Naive thymus-derived CD4-positive, alpha-beta T cell (primary cell): ENCODE results near the gene BARX2. TPM values are rescaled to one million over a fixed set of nuclear protein-coding genes. Genes with fewer than 3 reads are reported as not detected.

Experiments
- ATAC-seq: fragments of 150-1000 bp; cut with Tn5 transposase; 2 replicates; pipeline ENCODE4 v1.10.0; 2021; ENCODE audit warnings: mild to moderate bottlenecking, moderate library complexity
- CTCF ChIA-PET: fragments of 350-600 bp; sonication (Branson Sonifier 250); formaldehyde crosslinking; loops from one replicate; lab custom pipeline; 2021; ENCODE audit warnings: antibody characterized with exemption; lab: Charles Lee
- POLR2A ChIA-PET: fragments of 350-600 bp; sonication (Branson Sonifier 250); formaldehyde crosslinking; loops from one replicate; lab custom pipeline; 2021; ENCODE audit warnings: antibody characterized with exemption, inconsistent platforms; lab: Charles Lee
- DNase-seq, 9 donors: peaks; one replicate each; pipeline versions ENCODE4 v3.0.0 to v3.0.0-alpha.2; 2020 to 2022; ENCODE audit warnings: mixed read lengths in 1 of 9
- H3K27ac ChIP-seq: one replicate; pipeline ENCODE4 v1.7.0; 2013; ENCODE audit warnings: mild to moderate bottlenecking, low read depth, low read length, moderate library complexity
- H3K27me3 ChIP-seq, 2 donors: one replicate each; pipeline ENCODE4 v1.7.0; 2013; ENCODE audit warnings: low read length in 2 of 2, mild to moderate bottlenecking in 2 of 2, moderate library complexity in 2 of 2; ENCODE audit not compliant: control insufficient read depth in 2 of 2, insufficient read depth in 2 of 2
- H3K36me3 ChIP-seq, 3 experiments: 1 replicate in 2 of 3; 2 replicates in 1 of 3; pipeline ENCODE4 v1.7.0; 2013; ENCODE audit warnings: low read length in 3 of 3, mild to moderate bottlenecking in 3 of 3, moderate library complexity in 1 of 3; ENCODE audit not compliant: insufficient read depth in 3 of 3, control insufficient read depth in 2 of 3
- H3K4me1 ChIP-seq, 2 donors: one replicate each; pipeline ENCODE4 v1.7.0; 2013; ENCODE audit warnings: low read length in 2 of 2, mild to moderate bottlenecking in 2 of 2, moderate library complexity in 1 of 2; ENCODE audit not compliant: control insufficient read depth in 2 of 2, insufficient read depth in 2 of 2
- H3K4me3 ChIP-seq: 2 replicates; pipeline ENCODE4 v1.7.0; 2013; ENCODE audit warnings: mild to moderate bottlenecking, low read length
- H3K9me3 ChIP-seq, 3 experiments: 1 replicate in 2 of 3; 2 replicates in 1 of 3; pipeline ENCODE4 v1.7.0; 2013; ENCODE audit warnings: low read length in 3 of 3; ENCODE audit not compliant: control insufficient read depth in 2 of 3
- H3K27ac Mint-ChIP-seq, 9 donors: one replicate each; pipeline ENCODE4 v1.8.0; 2020 to 2022; ENCODE audit warnings: mixed read lengths in 9 of 9, mild to moderate bottlenecking in 8 of 9, moderate library complexity in 5 of 9, inconsistent platforms in 2 of 9
- H3K27me3 Mint-ChIP-seq, 5 donors: one replicate each; pipeline ENCODE4 v1.8.0; 2021 to 2022; ENCODE audit warnings: mixed read lengths in 5 of 5, mild to moderate bottlenecking in 1 of 5
- H3K36me3 Mint-ChIP-seq, 5 donors: one replicate each; pipeline ENCODE4 v1.8.0; 2020 to 2022; ENCODE audit warnings: mixed read lengths in 5 of 5, mild to moderate bottlenecking in 3 of 5, inconsistent platforms in 1 of 5
- H3K4me1 Mint-ChIP-seq, 7 donors: one replicate each; pipeline ENCODE4 v1.8.0; 2020 to 2022; ENCODE audit warnings: mixed read lengths in 7 of 7, mild to moderate bottlenecking in 3 of 7, inconsistent platforms in 1 of 7
- H3K4me3 Mint-ChIP-seq, 10 donors: one replicate each; pipeline ENCODE4 v1.8.0; 2020 to 2022; ENCODE audit warnings: mild to moderate bottlenecking in 10 of 10, mixed read lengths in 10 of 10, moderate library complexity in 6 of 10, inconsistent platforms in 2 of 10
- H3K9me3 Mint-ChIP-seq, 11 donors: one replicate each; pipeline ENCODE4 v1.8.0; 2020 to 2022; ENCODE audit warnings: mixed read lengths in 11 of 11, mild to moderate bottlenecking in 4 of 11, inconsistent platforms in 1 of 11, moderate library complexity in 1 of 11
- intact Hi-C, 2 donors: fragments of 100-400 bp; cut with micrococcal nuclease; formaldehyde crosslinking; loops; one replicate each; pipeline ENCODE4 v1.15.1; 2023
- polyA plus RNA-seq, 2 donors: library from polyadenylated mRNA; unstranded; fragments of 300-500 nt; fragmentation: Illumina TruSeq; gene quantifications; one replicate each; pipeline ENCODE4 v1.2.3, GENCODE V29; 2021
- total RNA-seq, 6 experiments: library from RNA in 5 of 6; stranded (reverse) in 5 of 6; gene quantifications; 1 replicate in 5 of 6; 2 replicates in 1 of 6; pipeline ENCODE4 v1.2.3 and lab custom pipeline; 2021 to 2026

BARX2 gene
- total and polyA plus RNA-seq, 7 experiments from 2014 or later = 0.44 TPM; not detected in 6

DNA sequence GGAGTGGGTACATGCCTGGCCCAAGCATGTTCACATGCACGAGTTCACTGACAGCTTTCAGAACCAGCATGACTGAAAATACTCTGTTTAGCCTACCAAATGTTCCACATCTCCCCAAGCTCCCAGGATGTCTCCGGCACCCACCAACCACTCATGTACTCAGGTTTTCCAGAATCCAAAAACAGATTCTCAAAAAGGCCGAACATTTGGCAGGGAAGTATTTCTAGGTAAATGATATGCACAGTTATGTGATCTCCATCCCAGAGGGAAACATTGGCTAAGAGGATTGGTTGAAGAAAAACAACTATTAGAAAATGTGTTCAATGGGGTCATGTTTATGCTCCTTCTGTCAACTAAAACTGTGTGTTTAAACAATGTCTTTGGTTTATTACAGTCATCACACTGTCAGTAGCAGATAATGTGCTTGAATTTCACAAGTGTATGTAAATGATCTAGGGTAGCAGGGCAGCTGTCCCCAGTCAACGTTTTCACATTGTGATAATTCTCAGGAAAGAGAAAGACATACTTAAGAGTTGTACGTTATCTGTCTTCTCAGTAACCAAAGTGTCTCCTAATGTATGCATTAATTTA, 52.3 kb downstream of the BARX2 start:
- intact Hi-C loops = no loop called here
- H3K4me3 Mint-ChIP-seq = no peak overlapping the region
- ATAC-seq = no peak
- Histone ChIP-seq H3K4me3 (no peak overlapping the region), H3K4me1 (no peaks in the 10 kb centered on the region), H3K27ac (no peak overlapping the region), H3K36me3 (no peaks in the 10 kb centered on the region), H3K27me3 (no peaks in the 10 kb centered on the region), H3K9me3 (no peaks in the 10 kb centered on the region)
- ChIA-PET CTCF (no interaction called here), POLR2A (no interaction called here)
- H3K4me1 Mint-ChIP-seq = no peaks in the 10 kb centered on the region
- H3K36me3 Mint-ChIP-seq = peaks cover 0 to 5% (median 0%) of the 10 kb centered on the region in 5 donors
- no peak for DNase-seq
- H3K27ac Mint-ChIP-seq = no peak overlapping the region
- H3K27me3 Mint-ChIP-seq = peaks cover 7 to 33% (median 20%) of the 10 kb centered on the region in 5 donors
- H3K9me3 Mint-ChIP-seq = peaks cover 0 to 15% (median 5%) of the 10 kb centered on the region in 11 donors

DNA sequence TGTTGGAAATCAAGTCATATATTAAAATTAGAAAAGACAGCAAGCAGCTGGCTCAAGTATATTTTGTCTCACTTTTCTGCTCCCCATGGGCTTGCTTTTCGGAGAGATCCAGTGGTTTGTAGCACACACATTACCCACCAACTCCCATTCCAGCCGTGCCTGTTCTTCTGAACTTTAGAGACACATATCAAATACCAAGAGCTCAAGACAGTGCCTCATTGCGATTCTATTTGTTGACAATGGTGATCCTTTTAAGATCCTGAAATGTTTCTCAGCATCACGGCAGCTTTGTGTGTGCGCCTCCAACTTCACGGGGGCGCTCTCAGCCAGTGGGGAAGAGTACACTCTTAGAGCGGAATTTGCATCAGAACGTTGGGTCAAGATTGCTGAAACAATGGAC, 52.9 kb downstream of the BARX2 start:
- DNase-seq = no peak
- H3K27me3 ChIP-seq = no peaks in the 10 kb centered on the region
- intact Hi-C loops = no loop called here
- H3K36me3 ChIP-seq = no peaks in the 10 kb centered on the region
- H3K36me3 Mint-ChIP-seq = peaks cover 0 to 5% (median 0%) of the 10 kb centered on the region in 5 donors
- no peak overlapping the region for H3K4me3 Mint-ChIP-seq
- H3K4me3 ChIP-seq = no peak overlapping the region
- ChIA-PET CTCF (no interaction called here), POLR2A (no interaction called here)
- H3K9me3 ChIP-seq = no peaks in the 10 kb centered on the region
- ATAC-seq = no peak
- H3K27ac Mint-ChIP-seq = no peak overlapping the region
- no peaks in the 10 kb centered on the region for H3K4me1 Mint-ChIP-seq
- H3K4me1 ChIP-seq = no peaks in the 10 kb centered on the region
- H3K9me3 Mint-ChIP-seq = peaks cover 0 to 17% (median 6%) of the 10 kb centered on the region in 11 donors
- no peak overlapping the region for H3K27ac ChIP-seq
- H3K27me3 Mint-ChIP-seq = peaks cover 7 to 39% (median 27%) of the 10 kb centered on the region in 5 donors

DNA sequence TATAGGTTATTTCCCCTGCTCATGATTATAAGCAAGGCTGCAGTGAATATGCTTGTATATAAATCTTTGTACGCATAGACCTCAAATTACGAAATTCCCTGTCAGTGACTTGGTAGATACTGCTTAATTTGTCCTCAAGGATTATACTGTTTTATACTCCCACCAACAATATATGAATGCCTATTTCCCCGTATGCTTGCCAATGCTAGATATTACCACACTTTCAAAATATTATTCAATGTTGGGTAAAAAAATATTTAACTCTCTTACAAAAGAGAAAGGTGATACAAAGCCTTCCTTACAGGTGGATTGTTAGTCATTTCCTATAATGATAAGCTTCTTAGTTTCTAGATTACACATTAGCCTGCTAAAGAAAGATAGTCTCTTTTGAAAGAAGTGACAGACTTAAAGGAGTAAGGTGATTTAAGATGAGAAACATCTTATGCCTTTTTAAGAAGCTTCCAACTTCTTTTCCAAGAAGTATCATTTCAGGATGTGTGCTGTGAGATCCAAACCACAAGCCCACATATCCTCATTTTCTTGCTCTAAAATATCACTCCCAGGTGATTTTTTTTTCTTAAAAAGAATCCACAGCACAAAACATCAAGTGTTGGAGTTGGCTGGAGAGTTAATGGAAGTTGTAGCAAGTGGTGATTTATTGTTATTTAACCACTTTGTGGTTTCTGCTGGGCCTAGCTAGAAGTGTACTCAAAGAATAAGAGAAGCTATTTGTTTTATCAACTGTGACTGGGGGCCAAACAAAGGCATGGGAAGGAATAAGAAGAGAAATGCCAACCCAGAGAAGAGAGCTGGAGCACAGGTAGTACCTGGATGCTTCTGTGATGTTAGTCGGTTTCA, 59.2 kb downstream of the BARX2 start:
- peaks cover 0 to 49% (median 14%) of the 10 kb centered on the region in 5 donors for H3K27me3 Mint-ChIP-seq
- peaks cover 0 to 17% (median 6%) of the 10 kb centered on the region in 11 donors for H3K9me3 Mint-ChIP-seq
- Histone ChIP-seq H3K4me3 (no peak overlapping the region), H3K4me1 (no peaks in the 10 kb centered on the region), H3K27ac (no peak overlapping the region), H3K9me3 (no peaks in the 10 kb centered on the region), H3K36me3 (no peaks in the 10 kb centered on the region), H3K27me3 (no peaks in the 10 kb centered on the region)
- ChIA-PET POLR2A (no interaction called here), CTCF (no interaction called here)
- no peak overlapping the region for H3K4me3 Mint-ChIP-seq
- H3K27ac Mint-ChIP-seq = no peak overlapping the region
- DNase-seq (no peak), ATAC-seq (no peak)
- H3K36me3 Mint-ChIP-seq = peaks cover 0 to 5% (median 0%) of the 10 kb centered on the region in 5 donors
- H3K4me1 Mint-ChIP-seq = peaks cover 0 to 10% (median 0%) of the 10 kb centered on the region in 7 donors
- intact Hi-C loops = no loop called here

DNA sequence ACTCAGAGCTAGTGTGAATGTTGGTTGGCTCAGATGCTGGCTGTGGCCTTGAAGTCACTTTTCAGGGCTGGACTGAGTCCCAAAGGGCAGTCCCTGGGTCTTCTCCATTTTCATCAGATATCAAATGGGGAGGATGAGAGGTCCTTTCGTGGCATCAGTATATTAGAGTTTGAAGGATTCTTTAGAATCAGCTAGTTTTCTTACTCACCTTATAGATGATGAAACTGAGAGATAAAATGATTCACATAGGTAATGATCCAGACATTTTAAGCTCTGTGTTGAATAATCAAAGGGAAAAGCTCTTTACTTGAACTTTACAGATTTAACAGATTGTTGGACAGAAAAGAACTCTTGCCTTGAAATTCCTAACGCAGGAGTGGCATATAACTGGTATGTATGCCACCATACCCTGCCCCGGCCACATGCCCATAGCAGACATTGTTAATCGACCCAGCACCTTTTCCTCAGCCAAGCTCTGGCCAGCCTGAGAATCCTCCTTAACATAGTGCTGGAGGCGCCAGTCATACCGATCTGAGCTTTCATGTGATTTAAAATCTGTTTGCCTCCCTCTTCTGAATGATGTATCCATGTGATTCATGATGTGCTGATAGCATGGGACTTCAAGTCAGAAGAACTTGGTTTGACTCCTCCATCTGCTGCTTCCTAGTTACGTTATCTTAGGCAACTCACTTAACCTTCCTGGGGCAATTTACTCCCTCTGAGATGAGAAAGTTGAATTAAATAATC, 60.0 kb downstream of the BARX2 start:
- peaks cover 0 to 5% (median 0%) of the 10 kb centered on the region in 5 donors for H3K36me3 Mint-ChIP-seq
- Histone ChIP-seq H3K4me1 (no peaks in the 10 kb centered on the region), H3K27me3 (no peaks in the 10 kb centered on the region), H3K9me3 (no peaks in the 10 kb centered on the region), H3K27ac (no peak overlapping the region), H3K4me3 (no peak overlapping the region), H3K36me3 (no peaks in the 10 kb centered on the region)
- DNase-seq (no peak), ATAC-seq (no peak)
- H3K27me3 Mint-ChIP-seq = peaks cover 0 to 47% (median 12%) of the 10 kb centered on the region in 5 donors
- ChIA-PET POLR2A (no interaction called here), CTCF (no interaction called here)
- H3K4me3 Mint-ChIP-seq = no peak overlapping the region
- no peak overlapping the region for H3K27ac Mint-ChIP-seq
- intact Hi-C loops = no loop called here
- H3K4me1 Mint-ChIP-seq = peaks cover 0 to 10% (median 0%) of the 10 kb centered on the region in 7 donors
- H3K9me3 Mint-ChIP-seq = peaks cover 0 to 17% (median 6%) of the 10 kb centered on the region in 11 donors

DNA sequence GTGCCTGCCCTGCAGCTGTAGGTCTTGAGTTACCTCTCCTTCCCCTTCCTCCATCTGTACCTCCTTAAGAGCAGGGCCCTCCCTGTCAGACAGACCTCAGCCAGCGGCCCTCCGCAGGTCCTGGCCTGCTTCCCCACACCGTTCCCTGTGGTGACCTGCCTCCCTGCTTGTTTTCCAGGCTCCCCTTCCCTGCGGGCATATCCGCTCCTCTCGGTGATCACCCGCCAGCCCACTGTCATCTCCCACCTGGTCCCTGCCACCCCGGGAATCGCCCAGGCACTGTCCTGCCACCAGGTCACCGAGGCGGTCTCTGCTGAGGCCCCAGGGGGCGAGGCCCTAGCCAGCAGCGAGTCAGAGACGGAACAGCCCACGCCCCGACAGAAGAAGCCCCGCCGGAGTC, 60.9 kb downstream of the BARX2 start:
- Mint-ChIP-seq H3K4me3 (no peak overlapping the region), H3K36me3 (peaks cover 0 to 3% (median 0%) of the 10 kb centered on the region in 5 donors), H3K27me3 (peaks cover 0 to 40% (median 12%) of the 10 kb centered on the region in 5 donors), H3K9me3 (peaks cover 0 to 9% (median 2%) of the 10 kb centered on the region in 11 donors), H3K4me1 (peaks cover 0 to 10% (median 0%) of the 10 kb centered on the region in 7 donors), H3K27ac (no peak overlapping the region)
- CTCF ChIA-PET = no interaction called here
- Histone ChIP-seq H3K4me3 (no peak overlapping the region), H3K36me3 (no peaks in the 10 kb centered on the region), H3K9me3 (no peaks in the 10 kb centered on the region), H3K27ac (no peak overlapping the region), H3K4me1 (no peaks in the 10 kb centered on the region), H3K27me3 (no peaks in the 10 kb centered on the region)
- no peak for DNase-seq
- POLR2A ChIA-PET = no interaction called here
- ATAC-seq = no peak
- intact Hi-C loops = no loop called here

DNA sequence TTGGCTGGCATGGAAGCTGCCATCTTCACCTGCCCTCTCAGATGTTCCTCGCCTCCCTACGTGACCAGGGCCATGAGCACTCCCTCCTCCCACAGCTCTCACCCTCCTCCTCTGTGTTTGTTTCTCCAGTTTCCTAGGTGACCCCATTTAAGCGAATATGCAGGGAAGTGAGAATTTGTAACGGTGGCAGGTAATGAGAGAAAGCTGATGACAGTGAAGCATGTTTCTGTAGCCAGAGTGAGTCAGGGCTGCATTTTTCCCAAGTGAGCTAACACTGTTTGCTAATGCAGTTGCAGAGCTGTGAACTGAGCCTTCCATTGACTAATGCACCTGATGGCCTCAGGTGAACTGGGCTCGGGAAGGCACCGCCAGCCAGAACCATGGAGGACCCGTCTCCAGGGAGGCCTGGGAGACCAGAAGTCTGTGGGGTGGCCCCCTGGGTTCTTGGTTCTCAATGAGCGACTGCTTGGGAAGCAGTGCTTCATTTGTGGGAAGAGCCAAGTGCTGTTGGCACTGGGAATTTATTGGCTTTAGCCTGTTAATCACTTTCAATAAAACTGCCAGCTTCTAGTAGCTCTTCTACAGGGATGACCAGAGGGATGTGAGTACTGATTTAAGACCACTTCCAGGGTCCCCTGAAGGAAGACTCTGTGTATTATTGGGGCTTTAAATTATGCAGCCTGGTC, 64.5 kb downstream of the BARX2 start:
- Mint-ChIP-seq H3K36me3 (no peaks in the 10 kb centered on the region), H3K9me3 (peaks cover 0 to 6% (median 0%) of the 10 kb centered on the region in 11 donors), H3K4me1 (peaks cover 0 to 14% (median 8%) of the 10 kb centered on the region in 7 donors), H3K27me3 (peaks cover 0 to 39% (median 0%) of the 10 kb centered on the region in 5 donors), H3K4me3 (no peak overlapping the region), H3K27ac (no peak overlapping the region)
- intact Hi-C loops = no loop called here
- ATAC-seq (no peak), DNase-seq (no peak)
- CTCF ChIA-PET = interaction anchor here (0.8 kb wide), 2 partner anchors 9 to 43 kb away, joined by 3 read pairs; no protein-coding TSS in a partner anchor
- no peaks in the 10 kb centered on the region for H3K27me3 ChIP-seq
- POLR2A ChIA-PET = no interaction called here
- no peak overlapping the region for H3K27ac ChIP-seq
- H3K4me1 ChIP-seq = no peaks in the 10 kb centered on the region
- no peaks in the 10 kb centered on the region for H3K36me3 ChIP-seq
- no peak overlapping the region for H3K4me3 ChIP-seq
- H3K9me3 ChIP-seq = no peaks in the 10 kb centered on the region
